HG02852 (cell line): ENCODE measurements around the gene HEXIM2.
"Not testable (repeated sequence)": the region's sequence is repeated elsewhere in the genome, so short reads cannot be mapped to it uniquely, and the experiment has no call there.

ENCODE experiments used
- ATAC-seq: cut with Tn5 transposase; IDR thresholded peaks from one replicate; pipeline ENCODE4 v1.9.1; 2021; ENCODE audit warnings: mild to moderate bottlenecking, moderate library complexity; ENCODE audit not compliant: unreplicated experiment

The HEXIM2 gene

DNA sequence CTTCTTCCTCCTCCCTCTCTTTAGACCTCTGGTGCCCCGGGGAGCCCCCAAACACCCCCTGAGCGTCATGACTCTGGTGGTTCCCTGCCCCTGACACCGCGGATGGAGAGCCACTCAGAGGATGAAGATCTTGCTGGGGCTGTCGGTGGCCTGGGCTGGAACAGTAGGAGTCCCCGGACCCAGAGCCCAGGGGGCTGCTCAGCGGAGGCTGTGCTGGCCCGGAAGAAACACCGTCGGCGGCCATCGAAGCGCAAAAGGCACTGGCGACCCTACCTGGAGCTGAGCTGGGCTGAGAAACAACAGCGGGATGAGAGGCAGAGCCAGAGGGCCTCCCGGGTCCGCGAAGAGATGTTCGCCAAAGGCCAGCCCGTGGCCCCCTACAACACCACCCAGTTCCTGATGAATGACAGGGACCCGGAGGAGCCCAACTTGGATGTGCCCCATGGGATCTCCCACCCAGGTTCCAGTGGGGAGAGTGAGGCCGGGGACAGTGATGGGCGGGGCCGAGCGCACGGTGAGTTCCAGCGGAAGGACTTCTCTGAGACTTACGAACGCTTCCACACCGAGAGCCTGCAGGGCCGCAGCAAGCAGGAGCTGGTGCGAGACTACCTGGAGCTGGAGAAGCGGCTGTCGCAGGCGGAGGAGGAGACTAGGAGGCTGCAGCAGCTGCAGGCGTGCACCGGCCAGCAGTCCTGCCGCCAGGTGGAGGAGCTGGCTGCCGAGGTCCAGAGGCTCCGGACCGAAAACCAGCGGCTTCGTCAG is 7.5 kb downstream of the HEXIM2 start:
- ATAC-seq, result no peak

DNA sequence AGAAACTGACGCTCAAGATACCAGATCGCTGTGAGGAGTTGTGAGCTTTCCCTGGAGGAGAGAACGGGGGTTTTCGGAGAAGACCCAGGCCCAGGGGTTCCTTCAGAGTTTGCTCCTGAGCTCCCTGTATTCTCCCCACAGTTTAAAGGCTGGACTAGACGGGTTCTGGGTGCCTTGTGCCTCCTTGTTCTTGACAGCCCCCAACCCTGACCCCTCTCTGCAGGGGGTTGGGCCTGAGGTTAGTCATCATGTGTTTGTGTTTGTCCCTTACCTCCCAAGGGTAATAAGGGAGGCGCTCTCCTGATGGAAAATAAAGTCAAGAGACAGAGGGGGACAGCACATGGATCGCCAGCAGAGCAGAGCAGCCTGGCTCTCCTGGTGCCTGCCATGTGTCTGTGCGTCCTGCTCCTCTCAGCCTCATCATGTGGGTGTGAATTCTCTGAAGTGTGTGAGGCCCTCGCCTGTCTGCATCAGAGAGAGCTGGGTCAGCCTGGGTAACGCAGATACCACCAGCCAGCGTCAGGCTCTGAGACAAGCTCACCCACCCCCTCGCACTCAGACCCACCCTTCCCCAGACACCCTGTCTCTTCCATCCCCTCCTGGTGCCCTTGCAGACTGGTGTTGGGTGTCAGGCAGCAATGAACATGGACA is 8.7 kb downstream of the HEXIM2 start:
- no peak for ATAC-seq

DNA sequence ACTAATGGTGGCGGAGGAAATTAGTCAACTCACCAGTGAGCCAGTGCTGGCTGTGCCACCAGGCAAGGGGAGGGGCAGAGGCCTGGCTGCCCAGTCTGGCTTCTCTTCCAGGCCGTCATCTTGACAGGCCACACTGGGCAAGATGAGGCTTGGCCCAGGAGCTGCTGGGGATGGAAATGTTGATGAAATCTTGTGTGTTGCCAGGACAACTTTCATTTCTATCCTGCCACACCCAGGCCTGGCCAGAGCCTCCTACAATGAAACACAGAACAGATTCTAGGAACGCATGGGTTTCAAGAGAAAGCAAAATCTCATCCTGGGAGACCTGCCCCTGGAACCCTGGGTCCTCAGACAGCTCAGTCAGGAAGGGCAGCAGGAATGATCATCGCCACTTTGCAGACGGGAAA is 9.3 kb downstream of the HEXIM2 start:
- no peak for ATAC-seq

DNA sequence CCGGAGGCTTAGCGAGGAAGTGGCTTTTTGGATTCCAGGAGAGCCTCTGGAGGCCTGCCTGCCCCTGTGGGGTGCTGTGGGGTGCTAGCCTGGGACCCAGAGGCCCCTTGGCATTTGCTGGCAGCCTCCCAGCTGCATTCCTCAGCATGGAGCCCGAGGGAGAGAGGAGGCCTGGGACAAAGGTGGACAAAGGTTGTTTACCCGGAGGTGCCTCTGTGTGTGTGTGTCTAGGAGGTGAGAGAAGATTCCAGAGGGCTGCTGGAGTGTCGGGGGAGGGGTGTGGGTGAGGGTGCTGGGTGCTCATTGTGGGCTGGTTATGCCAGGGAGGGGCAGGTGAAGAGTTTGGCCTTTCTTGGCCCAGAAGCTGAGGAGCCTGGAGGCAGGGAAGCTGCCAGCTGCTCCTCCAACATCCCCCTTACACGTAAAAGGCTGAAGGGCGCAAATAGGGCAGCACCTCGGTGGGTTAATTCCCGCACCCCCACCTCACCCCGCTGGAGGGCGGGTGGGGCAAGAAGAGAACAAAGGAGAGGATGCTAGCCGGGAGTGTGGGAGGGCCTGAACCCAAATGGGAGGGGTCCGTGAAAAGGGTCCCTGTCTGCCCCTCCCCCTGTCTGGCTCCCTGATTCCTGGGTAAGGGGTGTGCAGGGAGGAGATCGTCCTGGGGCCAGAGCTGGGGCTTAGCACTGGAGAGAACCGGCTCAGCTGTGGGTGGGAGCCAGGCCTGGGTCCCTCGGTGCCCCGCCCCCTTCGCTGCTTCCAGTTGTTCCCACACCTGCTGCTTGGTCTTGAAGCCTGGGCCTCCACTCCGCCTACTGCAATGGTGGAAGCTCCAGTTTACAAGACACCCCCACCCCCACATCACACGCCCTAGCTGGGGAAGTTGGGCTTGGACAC is 9.9 kb downstream of the HEXIM2 start:
- no peak for ATAC-seq

DNA sequence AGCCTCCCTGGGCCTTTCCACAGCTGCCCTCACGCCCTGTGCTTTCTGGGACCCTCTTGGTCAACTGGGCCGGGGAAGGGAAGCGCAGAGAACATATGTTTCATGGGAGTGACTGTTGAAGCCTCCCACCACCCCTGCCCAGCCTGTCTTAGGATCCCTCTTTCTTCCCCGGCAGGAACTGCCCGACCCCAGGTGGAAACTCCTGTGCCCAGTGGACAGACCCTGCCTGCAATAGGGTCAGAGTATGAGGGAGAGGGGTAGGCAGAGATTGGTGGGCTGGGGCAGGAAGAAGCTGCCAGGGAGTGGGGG is 10.5 kb downstream of the HEXIM2 start:
- ATAC-seq, result no peak

DNA sequence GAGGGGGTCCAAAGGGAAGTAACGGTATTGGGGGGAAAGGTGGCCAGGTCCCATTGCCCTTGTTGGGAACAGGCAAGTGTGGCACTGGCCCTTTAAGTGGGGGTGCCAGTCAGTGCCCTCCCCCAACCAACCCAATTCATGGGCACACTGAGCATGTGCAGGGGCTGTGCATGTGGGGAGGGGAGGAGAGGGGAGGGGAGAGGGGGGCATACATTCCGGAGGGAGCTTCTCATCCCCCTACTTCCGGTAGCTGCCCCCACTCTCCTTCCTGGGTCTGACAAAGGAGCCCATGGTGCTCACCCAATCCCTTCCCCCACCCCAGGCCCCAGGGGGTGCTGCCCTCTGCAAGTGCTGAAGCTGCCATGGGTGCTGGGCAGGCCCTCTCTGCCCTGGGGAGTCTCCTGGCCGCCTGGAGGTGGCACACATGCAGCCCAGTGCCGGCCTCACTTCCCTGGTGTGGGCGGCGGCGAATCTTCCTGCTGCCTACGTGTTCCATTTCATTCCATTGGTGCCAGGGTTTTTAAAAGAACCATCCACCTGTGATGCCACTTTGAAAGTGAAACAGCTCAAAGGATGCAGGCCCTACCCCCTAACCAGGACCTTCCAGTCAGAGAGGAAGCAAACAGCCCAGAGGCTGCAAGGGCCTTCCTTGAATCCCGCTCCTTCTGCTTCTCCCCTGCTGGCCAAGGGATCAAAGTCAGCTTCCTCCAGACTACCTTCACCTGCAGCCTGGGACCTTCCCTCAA is 11.0 kb downstream of the HEXIM2 start:
- no peak for ATAC-seq

DNA sequence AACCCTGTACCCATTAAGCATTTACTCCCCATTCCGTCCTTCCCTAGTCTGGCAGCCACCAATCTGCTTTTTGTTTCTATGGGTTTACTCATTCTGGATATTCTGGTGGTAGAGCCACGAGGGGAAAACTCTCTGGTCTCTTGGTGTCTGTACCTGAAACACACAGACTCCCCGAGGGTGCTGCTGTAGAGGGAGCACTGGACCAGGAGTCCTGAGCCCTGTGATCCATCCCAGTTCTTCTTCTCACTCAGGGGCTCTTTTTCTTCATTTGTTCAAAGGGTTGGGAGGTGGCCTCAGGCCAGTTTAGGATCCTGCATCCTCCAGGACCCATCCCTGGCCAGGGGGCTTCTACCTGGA is 14.1 kb downstream of the HEXIM2 start:
- ATAC-seq, result no peak

DNA sequence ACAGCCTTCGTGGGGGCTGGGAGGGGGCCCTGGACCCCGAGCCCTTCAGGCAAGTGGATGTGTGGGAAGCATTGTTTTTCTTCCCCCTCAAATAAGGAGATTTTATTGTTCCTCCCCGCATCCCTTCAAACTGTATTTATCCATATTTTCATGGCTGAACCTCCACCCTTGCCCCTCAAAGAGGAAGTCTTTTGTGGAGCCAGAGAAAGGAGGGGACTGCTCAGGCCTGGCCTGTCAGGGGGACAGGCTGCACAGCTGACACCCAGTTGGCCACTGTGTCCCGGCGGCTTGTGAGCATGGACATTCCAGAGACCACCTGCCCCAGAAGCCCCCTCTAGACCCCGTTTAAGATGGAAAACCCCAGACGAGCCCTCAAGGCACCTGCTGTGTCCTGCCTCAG is 15.9 kb downstream of the HEXIM2 start:
- no peak for ATAC-seq

DNA sequence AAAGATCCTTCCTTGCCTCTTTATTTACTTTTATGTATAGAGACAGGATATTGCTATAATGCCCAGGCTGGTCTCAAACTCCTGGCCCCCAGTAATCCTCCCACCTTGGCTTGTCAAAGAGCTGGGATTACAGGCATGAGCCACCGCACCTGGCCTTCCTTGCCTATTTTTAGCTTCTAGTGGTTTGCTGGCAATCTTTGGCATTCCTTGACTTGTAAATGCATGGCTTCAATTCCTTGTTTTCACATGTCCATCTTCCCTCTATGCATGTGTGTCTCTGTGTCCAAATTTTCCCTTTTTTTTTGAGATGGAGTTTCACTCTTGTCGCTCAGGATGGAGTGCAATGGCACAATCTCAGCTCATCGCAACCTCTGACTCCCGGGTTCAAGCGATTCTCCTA is 22.5 kb downstream of the HEXIM2 start:
- no peak for ATAC-seq

DNA sequence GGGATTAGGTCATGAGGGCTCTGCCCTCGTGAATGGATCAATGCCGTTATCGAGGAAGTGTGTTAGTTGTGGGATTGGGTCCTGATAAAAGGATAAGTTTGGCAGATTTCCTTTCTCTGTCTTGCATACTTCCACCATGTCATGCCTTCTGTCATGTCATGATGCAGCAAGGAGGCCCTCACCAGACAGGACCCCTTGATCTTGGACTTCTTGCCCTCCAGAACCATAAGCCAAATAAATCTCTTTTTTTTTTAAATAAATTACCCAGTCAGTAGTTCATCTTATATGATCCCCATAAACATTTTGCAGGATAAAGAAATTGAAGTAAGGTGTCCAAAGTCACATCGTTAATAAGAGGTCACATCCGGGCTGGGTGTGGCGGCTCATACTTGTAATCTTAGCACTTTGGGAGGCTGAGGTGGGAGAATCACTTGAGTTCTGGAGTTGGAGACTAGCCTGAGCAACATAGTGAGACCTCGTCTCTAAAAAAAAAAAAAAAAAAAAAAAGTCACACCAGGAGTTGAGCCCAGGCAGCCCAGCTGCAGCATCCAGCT is 25.2 kb downstream of the HEXIM2 start:
- ATAC-seq, result no peak

DNA sequence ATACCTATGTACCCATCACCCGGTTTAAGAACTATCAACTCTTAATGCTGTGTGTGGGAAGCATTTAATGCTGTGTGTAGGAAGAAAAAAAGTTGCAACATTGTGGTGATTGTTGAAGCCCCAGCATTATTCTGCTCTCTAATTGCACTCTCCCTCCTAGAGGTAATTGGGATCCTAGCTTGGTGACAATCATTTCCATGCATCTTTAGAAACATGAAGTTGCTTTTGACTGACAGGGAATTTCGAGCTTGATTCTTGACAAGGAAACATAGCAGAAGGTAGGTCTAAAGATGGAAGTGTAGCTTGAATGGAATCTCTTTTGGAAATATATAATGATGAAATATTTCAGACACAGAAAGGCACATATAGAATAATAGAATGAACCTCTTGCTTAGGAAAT is 27.3 kb downstream of the HEXIM2 start:
- no peak for ATAC-seq

DNA sequence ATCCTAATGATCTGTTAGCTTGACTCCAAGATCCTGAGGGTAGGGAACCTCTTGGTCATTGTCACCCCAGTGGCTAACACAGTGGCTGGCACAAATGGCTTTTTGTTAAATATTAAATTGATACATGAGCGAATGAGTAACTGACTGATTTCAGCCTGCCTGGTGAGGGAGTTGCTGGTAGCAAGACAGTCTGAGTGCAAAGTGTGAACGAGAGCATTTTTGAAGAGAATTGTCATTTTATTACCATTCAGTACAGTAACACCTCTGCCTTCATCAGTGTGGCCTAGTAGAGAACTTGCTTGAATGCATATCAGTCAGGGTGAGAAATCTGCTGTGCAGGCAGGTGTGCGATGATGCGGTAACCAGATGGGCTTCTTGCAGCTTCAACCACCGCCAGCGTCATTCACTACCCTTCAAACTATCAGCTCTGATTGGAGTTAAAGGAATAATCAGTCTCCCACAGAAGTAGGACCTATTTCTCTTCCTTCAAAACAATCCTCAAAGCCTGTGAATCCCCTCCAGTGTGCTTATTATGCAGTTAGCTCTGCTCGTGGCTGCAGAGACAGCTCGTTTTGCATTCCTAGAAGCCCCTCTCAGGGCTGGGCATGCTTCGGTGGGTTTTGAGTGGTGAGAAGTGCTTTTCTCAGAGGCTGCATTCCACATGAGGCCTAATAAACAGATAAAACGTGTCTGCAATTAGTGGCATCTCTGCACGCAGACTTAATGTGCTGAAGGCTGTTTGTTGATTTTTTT is 29.0 kb downstream of the HEXIM2 start:
- ATAC-seq, result no peak

DNA sequence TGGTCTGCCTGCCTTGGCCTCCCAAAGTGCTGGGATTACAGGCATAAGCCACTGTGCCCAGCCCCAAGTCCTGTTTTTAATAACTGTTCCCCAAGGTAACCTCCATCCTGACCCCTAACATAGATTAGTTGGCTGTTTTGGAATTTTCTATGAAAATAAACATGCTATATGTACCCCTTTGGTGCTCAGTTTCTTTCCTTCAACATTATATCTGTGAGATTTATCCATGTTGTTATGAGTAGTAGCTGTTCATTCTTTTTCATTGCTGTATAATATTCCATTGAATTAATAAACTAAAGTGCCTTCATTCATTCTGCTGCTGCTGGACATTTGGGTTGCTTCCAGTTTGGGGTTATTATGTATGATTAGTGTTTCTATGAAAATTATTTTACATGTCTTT is 33.7 kb downstream of the HEXIM2 start:
- no peak for ATAC-seq

DNA sequence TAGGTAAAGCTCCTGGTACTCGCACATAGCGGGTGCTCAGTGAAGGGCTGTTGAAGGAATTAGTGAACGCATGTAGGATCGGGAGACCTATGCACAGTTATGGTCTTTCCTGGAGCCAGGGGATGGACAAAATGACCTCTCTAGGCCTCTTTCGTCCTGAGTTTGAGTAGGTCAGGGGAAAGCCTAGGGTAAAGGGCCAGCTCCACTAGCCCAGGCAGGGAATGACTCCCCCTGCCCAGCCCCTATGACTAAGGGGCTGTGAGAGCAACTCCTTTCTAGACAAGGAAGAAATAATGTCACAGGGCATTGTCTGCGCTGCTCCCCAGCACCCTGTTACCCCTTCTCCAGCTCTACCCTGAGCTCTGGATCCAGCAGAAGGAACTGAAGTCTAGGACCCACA is 35.4 kb downstream of the HEXIM2 start:
- no peak for ATAC-seq

DNA sequence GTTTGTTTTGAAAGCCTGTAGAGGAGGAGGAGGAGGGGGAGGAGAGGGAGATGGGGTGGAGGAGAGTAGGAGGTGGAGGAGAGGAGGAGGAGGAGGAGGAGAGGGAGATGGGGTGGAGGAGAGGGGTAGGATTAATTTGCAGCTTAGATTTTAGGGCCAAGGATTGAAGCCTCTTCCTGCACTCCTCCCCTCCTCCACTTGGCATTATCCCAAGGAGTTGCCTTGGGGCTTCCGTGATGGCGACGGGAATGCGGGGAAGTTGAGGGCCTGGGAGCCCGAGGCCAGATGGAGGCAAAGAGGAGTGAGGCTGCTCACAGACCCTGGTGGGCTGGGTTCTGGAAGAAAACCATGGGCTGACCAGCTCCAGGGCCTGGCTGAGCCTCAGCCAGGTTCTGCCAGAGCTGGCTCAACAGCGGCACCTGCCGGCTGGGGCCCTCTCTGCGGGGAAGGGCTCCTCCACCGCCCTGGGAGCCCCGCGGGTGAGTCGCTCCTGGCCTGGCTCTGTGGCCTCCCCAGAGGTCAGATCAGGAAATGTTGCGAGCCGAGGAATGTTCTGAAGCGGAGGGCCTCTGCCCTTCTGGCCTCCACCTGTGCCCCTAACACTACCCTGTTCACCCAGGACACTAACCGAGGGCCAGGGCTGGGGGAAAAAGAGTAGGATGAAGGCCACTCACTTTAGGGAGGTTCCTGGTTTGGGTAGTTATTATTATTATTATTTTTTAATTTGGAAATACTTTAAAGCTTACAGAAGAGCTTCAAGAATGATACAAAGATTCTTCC is 36.1 kb downstream of the HEXIM2 start:
- peak; percentile 69 for ATAC-seq

DNA sequence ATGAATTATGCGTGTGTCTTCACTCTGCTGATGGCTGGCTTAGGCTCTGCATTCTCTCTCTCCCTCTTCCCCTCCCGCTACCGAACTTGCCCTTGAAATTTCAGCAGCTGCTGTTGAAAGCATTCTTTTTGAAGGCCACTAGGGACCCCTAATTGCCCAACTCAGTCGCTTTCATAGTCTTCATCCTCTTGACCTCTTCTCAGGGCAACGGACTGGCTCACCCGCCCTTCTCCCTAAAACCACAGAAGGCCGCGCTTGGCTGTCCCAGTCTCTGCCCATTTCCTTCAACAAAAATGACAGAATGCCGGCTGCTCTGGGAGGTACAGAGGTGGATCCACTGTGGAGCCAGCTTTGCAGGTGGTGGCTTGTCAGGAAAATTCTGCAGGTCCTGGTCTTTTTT is 39.0 kb downstream of the HEXIM2 start:
- ATAC-seq, result no peak

DNA sequence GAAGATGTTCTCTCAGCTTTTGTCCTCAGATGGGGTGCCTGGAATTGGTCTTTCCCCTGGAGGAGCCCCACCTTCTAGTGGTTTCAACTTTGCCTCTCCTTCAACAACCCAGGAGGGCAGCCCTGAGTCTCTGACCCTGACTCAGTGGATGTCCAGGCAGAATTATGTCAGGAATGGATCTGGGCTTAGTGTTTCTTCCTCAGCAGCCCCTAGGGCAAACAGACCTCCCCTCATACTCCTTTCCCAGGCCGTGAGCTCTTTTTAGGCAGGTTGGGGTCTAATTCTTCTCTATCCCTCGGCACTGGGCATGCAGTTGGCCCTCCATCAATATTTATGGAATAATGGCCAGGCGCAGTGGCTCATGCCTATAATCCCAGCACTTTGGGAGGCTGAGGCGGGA is 39.8 kb downstream of the HEXIM2 start:
- ATAC-seq, result no peak

DNA sequence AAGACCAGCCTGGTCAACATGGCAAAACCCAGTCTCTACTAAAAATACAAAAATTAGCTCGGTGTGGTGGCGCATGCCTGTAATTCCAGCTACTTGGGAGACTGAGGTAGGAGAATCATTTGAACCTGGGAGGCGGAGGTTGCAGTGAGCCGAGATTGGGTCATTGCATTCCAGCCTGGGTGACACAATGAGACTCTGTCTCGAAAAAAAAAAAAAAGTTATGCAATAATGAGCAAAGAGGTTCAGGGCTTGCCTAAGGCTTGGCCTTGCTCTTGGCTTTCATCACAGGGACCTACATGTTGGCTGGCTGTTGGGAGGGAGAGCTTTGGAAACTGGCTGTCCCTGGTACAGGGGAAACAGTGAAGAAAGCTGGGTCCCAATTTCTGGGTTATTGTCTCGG is 40.2 kb downstream of the HEXIM2 start:
- ATAC-seq, result not testable (repeated sequence)

DNA sequence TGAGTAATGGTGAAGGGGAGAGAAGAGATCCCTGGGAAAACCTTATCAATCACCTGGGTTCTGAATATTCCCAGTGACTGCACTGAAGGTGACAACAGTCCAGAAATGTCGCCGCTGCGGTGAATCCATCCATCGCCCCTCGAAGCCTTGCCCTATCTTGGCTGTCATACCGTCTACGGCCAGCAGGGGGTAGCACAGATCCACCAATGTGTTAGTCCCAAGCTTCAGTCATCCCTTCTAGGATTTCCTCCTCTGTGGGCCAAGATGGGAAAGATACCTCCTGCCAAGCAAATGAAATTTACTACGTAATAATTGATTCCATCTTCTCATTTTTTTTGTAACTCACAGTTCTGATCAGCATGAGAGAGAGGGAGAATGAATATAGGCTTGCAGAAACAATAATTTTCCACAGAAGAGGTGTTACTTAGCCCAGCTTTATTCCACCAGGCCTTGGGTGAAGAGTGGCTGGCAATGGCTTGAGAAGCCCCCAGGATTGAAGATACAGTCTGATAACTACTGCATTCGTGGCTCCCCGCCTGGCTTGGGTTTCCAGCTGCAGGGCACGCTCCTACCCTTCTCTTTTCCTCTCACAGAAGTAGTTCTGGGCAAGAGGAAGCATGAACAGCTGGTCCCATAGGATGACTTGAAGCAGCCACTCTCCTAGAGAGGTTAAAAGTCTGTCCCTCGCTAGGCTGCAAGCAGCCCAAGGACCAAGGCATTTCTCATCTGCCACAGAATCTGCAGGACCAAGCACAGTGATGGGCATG is 57.4 kb downstream of the HEXIM2 start:
- no peak for ATAC-seq
